ELF-1 (cell line): ENCODE measurements around the gene HIGD1C.

ENCODE experiments used
- DNase-seq: peaks from one replicate; pipeline ENCODE4 v3.0.0-alpha.2; 2016; ENCODE audit warnings: low read depth, low spot score

The HIGD1C gene

DNA sequence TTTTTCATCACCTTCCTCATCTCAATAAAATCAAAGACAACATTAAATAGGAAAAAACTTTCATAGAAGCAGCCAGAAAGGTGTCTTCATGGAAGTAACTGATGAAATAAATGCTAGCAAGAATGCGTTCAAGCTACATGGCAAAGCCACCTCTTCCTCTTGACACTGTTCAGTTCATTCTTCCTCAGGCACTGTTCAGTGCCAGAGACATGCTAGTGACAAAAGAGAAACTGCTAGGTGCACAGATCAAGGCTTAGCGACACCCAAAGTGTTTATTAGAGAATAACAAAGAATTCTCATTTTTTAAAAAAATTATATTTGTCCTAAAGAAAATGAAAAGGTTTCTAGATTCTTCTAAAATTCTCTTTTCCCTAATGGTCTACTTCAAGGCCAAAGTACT, 66.6 kb downstream of the HIGD1C start:
- DNase-seq: no peak

GRCh38 chr12:51019927-51020326, 67.6 kb downstream of the HIGD1C start:
- DNase-seq: no peak
